Muscle layer of duodenum (tissue), 2 donors: ENCODE results near the gene SMARCC1.

Experiments
- H3K27ac ChIP-seq: one replicate; pipeline ENCODE4 v1.7.0; 2013; ENCODE audit warnings: mild to moderate bottlenecking, low read length
- H3K27me3 ChIP-seq: one replicate; pipeline ENCODE4 v1.7.0; 2013; ENCODE audit warnings: low read depth, mild to moderate bottlenecking, control low read depth, low read length
- H3K36me3 ChIP-seq, 2 donors: one replicate each; pipeline ENCODE4 v1.7.0; 2013; ENCODE audit warnings: low read length in 2 of 2, control low read depth in 1 of 2, mild to moderate bottlenecking in 1 of 2; ENCODE audit not compliant: insufficient read depth in 2 of 2, control insufficient read depth in 1 of 2
- H3K4me1 ChIP-seq, 2 donors: one replicate each; pipeline ENCODE4 v1.7.0; 2013; ENCODE audit warnings: low read length in 2 of 2, mild to moderate bottlenecking in 2 of 2, control low read depth in 1 of 2, moderate library complexity in 1 of 2; ENCODE audit not compliant: insufficient read depth in 2 of 2, control insufficient read depth in 1 of 2
- H3K4me3 ChIP-seq, 2 donors: one replicate each; pipeline ENCODE4 v1.7.0; 2013; ENCODE audit warnings: low read length in 2 of 2, low read depth in 1 of 2, mild to moderate bottlenecking in 1 of 2
- H3K9me3 ChIP-seq, 2 donors: one replicate each; pipeline ENCODE4 v1.7.0; 2013; ENCODE audit warnings: low read length in 2 of 2, control low read depth in 1 of 2, mild to moderate bottlenecking in 1 of 2; ENCODE audit not compliant: control insufficient read depth in 1 of 2
- donor health status: healthy.

SMARCC1 gene

GRCh38 chr3:47581835-47582234 lies 199.9 kb downstream of the SMARCC1 start:
- H3K27me3 ChIP-seq = peaks cover 18% of the 10 kb centered on the region
- H3K4me3 ChIP-seq = no peak overlapping the region
- H3K9me3 ChIP-seq = no peaks in the 10 kb centered on the region
- peaks cover 0 to 14% of the 10 kb centered on the region in 2 donors for H3K4me1 ChIP-seq
- H3K27ac ChIP-seq = no peak overlapping the region
- H3K36me3 ChIP-seq = peaks cover 15% of the 10 kb centered on the region in 2 donors

- H3K27me3 ChIP-seq = peaks cover 20% of the 10 kb centered on the region
- H3K27ac ChIP-seq = no peak overlapping the region
- H3K9me3 ChIP-seq = no peaks in the 10 kb centered on the region
- H3K4me3 ChIP-seq = no peak overlapping the region
- H3K36me3 ChIP-seq = peaks cover 11% of the 10 kb centered on the region in 2 donors
- H3K4me1 ChIP-seq = peaks cover 0 to 14% of the 10 kb centered on the region in 2 donors
Observed at GRCh38 chr3:47581422-47581821, 200.3 kb downstream of the SMARCC1 start.

GRCh38 chr3:47580481-47580880 lies 201.2 kb downstream of the SMARCC1 start:
- Histone ChIP-seq H3K27ac (no peak overlapping the region), H3K36me3 (peaks cover 3 to 4% of the 10 kb centered on the region in 2 donors), H3K27me3 (peaks cover 20% of the 10 kb centered on the region), H3K4me1 (peaks cover 0 to 14% of the 10 kb centered on the region in 2 donors), H3K4me3 (no peak overlapping the region), H3K9me3 (no peaks in the 10 kb centered on the region)

GRCh38 chr3:47579875-47580274 lies 201.8 kb downstream of the SMARCC1 start:
- H3K4me3 ChIP-seq = no peak overlapping the region
- H3K9me3 ChIP-seq = no peaks in the 10 kb centered on the region
- H3K36me3 ChIP-seq = no peaks in the 10 kb centered on the region
- peaks cover 0 to 14% of the 10 kb centered on the region in 2 donors for H3K4me1 ChIP-seq
- no peak overlapping the region for H3K27ac ChIP-seq
- H3K27me3 ChIP-seq = peaks cover 20% of the 10 kb centered on the region

GRCh38 chr3:47578691-47579632 lies 202.7 kb downstream of the SMARCC1 start, which contains the start of gene CSPG5:
CSPG5 (minus strand) TSS chr3:47578865; CDS start chr3:47578693, 172 bp downstream.
- peaks cover 0 to 14% of the 10 kb centered on the region in 2 donors for H3K4me1 ChIP-seq
- no peaks in the 10 kb centered on the region for H3K36me3 ChIP-seq
- no peaks in the 10 kb centered on the region for H3K9me3 ChIP-seq
- H3K4me3 ChIP-seq = peak within 1 kb of the TSS in 1 of 2 donors; percentile 73
- H3K27me3 ChIP-seq = peaks cover 20% of the 10 kb centered on the region
- no peak within 1 kb of the TSS for H3K27ac ChIP-seq

GRCh38 chr3:47578119-47578632 lies 203.5 kb downstream of the SMARCC1 start:
- peaks cover 0 to 14% of the 10 kb centered on the region in 2 donors for H3K4me1 ChIP-seq
- no peak overlapping the region for H3K27ac ChIP-seq
- H3K36me3 ChIP-seq = no peaks in the 10 kb centered on the region
- no peaks in the 10 kb centered on the region for H3K9me3 ChIP-seq
- peaks cover 20% of the 10 kb centered on the region for H3K27me3 ChIP-seq
- H3K4me3 ChIP-seq = peak overlapping the region in 1 of 2 donors; percentile 69

- H3K4me3 ChIP-seq = peak overlapping the region in 1 of 2 donors; percentile 69
- H3K27me3 ChIP-seq = peaks cover 20% of the 10 kb centered on the region
- no peaks in the 10 kb centered on the region for H3K9me3 ChIP-seq
- peaks cover 0 to 14% of the 10 kb centered on the region in 2 donors for H3K4me1 ChIP-seq
- no peaks in the 10 kb centered on the region for H3K36me3 ChIP-seq
- H3K27ac ChIP-seq = no peak overlapping the region
Observed at GRCh38 chr3:47577583-47578118, 204.0 kb downstream of the SMARCC1 start.

GRCh38 chr3:47573190-47574172 lies 208.2 kb downstream of the SMARCC1 start:
- no peak overlapping the region for H3K4me3 ChIP-seq
- no peaks in the 10 kb centered on the region for H3K36me3 ChIP-seq
- peaks cover 0 to 13% of the 10 kb centered on the region in 2 donors for H3K4me1 ChIP-seq
- H3K27ac ChIP-seq = no peak overlapping the region
- H3K27me3 ChIP-seq = peaks cover 8% of the 10 kb centered on the region
- H3K9me3 ChIP-seq = no peaks in the 10 kb centered on the region

GRCh38 chr3:47571391-47572175 lies 210.1 kb downstream of the SMARCC1 start:
- Histone ChIP-seq H3K4me3 (no peak overlapping the region), H3K27me3 (no peaks in the 10 kb centered on the region), H3K9me3 (no peaks in the 10 kb centered on the region), H3K36me3 (no peaks in the 10 kb centered on the region), H3K4me1 (peaks cover 0 to 5% of the 10 kb centered on the region in 2 donors), H3K27ac (no peak overlapping the region)

- no peaks in the 10 kb centered on the region for H3K36me3 ChIP-seq
- H3K4me1 ChIP-seq = peaks cover 0 to 5% of the 10 kb centered on the region in 2 donors
- no peaks in the 10 kb centered on the region for H3K9me3 ChIP-seq
- H3K27me3 ChIP-seq = no peaks in the 10 kb centered on the region
- no peak overlapping the region for H3K4me3 ChIP-seq
- no peak overlapping the region for H3K27ac ChIP-seq
Observed at GRCh38 chr3:47568901-47569300, 212.8 kb downstream of the SMARCC1 start.
